Stomach (tissue), 4 donors: ENCODE results near the gene SPI1.

Experiments used
- POLR2A ChIP-seq, 4 donors: fragments of 450-650 bp; IDR thresholded peaks; one replicate each; pipeline ENCODE4 v1.6.1; 2016; ENCODE audit warnings: antibody characterized with exemption in 4 of 4, control low read depth in 2 of 4, mild to moderate bottlenecking in 1 of 4, moderate library complexity in 1 of 4
- TF ChIP-seq, protein P1 (sequence below), 7 experiments: fragments of 450-650 bp in 4 of 7; fragments of 200-600 bp in 3 of 7; sonication (generic) in 3 of 7; IDR thresholded peaks; one replicate each; pipeline ENCODE4 v1.5.1; 2016 to 2019; ENCODE audit warnings: antibody characterized with exemption in 7 of 7, control low read depth in 2 of 7, mild to moderate bottlenecking in 1 of 7

GRCh38 chr11:47414685-47415070, 36.3 kb upstream of the SPI1 start:
- no peak for TF ChIP-seq POLR2A (IDR thresholded peaks at IDR 0.05)
- TF ChIP-seq, protein P1, sequence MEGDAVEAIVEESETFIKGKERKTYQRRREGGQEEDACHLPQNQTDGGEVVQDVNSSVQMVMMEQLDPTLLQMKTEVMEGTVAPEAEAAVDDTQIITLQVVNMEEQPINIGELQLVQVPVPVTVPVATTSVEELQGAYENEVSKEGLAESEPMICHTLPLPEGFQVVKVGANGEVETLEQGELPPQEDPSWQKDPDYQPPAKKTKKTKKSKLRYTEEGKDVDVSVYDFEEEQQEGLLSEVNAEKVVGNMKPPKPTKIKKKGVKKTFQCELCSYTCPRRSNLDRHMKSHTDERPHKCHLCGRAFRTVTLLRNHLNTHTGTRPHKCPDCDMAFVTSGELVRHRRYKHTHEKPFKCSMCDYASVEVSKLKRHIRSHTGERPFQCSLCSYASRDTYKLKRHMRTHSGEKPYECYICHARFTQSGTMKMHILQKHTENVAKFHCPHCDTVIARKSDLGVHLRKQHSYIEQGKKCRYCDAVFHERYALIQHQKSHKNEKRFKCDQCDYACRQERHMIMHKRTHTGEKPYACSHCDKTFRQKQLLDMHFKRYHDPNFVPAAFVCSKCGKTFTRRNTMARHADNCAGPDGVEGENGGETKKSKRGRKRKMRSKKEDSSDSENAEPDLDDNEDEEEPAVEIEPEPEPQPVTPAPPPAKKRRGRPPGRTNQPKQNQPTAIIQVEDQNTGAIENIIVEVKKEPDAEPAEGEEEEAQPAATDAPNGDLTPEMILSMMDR (IDR thresholded peaks at IDR 0.05) = no peak
